Panc1 (cell line): ENCODE measurements around the gene MPV17.

Source experiments
- SIN3A ChIP-seq: IDR thresholded peaks from 2 replicates; pipeline ENCODE4 v1.6.1; 2012; ENCODE audit warnings: low read depth, mild to moderate bottlenecking, low read length, moderate library complexity, borderline replicate concordance; ENCODE audit not compliant: insufficient read depth
- TCF7L2 ChIP-seq: IDR thresholded peaks from 2 replicates; pipeline ENCODE4 v1.6.1; 2011; ENCODE audit warnings: mild to moderate bottlenecking, low read depth, low read length, inconsistent platforms
- TF ChIP-seq, protein P1 (sequence below): fragments of 450-650 bp; IDR thresholded peaks from 2 replicates; pipeline ENCODE4 v1.5.1; 2017; ENCODE audit warnings: mild to moderate bottlenecking

DNA sequence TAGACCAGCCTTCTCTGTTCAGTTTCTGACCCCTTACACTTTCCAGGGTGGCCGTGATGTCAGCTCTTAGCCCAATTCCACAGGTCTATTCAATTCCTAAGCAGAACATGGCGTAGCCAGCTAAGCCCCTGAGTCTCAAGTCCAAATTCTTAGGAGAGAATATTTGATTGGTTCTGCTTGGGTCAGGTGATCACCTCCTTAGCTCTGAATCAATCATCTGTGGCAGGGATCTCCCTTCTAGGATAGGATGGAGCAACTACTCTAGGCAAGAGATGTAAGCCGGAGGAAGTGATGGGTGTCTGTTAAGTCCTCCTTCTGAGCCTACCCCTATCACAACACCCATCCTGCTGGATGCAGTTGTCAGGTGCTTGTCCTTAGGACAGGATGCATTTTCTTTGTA lies 25.7 kb downstream of the MPV17 start:
- TF ChIP-seq, protein P1, sequence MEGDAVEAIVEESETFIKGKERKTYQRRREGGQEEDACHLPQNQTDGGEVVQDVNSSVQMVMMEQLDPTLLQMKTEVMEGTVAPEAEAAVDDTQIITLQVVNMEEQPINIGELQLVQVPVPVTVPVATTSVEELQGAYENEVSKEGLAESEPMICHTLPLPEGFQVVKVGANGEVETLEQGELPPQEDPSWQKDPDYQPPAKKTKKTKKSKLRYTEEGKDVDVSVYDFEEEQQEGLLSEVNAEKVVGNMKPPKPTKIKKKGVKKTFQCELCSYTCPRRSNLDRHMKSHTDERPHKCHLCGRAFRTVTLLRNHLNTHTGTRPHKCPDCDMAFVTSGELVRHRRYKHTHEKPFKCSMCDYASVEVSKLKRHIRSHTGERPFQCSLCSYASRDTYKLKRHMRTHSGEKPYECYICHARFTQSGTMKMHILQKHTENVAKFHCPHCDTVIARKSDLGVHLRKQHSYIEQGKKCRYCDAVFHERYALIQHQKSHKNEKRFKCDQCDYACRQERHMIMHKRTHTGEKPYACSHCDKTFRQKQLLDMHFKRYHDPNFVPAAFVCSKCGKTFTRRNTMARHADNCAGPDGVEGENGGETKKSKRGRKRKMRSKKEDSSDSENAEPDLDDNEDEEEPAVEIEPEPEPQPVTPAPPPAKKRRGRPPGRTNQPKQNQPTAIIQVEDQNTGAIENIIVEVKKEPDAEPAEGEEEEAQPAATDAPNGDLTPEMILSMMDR = no peak
- no peak for TF ChIP-seq TCF7L2
- TF ChIP-seq SIN3A = no peak
